Activated CD4-positive, alpha-beta T cell treated with anti-CD3 and anti-CD28 coated beads, Interleukin-10, Interleukin-2, amounts not matched to agents 100 ng/mL and 50 ng/mL, durations not matched to agents 16 hours and 8 hours (primary cell): ENCODE measurements around the gene NEAT1.
"Not testable (repeated sequence)": the region's sequence is repeated elsewhere in the genome, so short reads cannot be mapped to it uniquely, and the experiment has no call there.

Experiments used
- DNase-seq: peaks from one replicate; pipeline ENCODE4 v3.0.0-alpha.2; 2020

The NEAT1 gene

GRCh38 chr11:65435411-65435931 lies 12.9 kb downstream of the NEAT1 start:
- no peak for DNase-seq

- no peak for DNase-seq
These were observed 13.4 kb downstream of the NEAT1 start for GRCh38 chr11:65435981-65436411.

GRCh38 chr11:65436412-65437032 lies 13.9 kb downstream of the NEAT1 start:
- no peak for DNase-seq

GRCh38 chr11:65437436-65438227 lies 15.0 kb downstream of the NEAT1 start:
- DNase-seq, result no peak

- DNase-seq, result no peak
These were observed 15.9 kb downstream of the NEAT1 start for GRCh38 chr11:65438257-65439151.

- no peak for DNase-seq
These were observed 17.0 kb downstream of the NEAT1 start for GRCh38 chr11:65439331-65440181.

GRCh38 chr11:65440831-65441499 lies 18.4 kb downstream of the NEAT1 start:
- peak; percentile 63 for DNase-seq

GRCh38 chr11:65442842-65443331 lies 20.3 kb downstream of the NEAT1 start:
- DNase-seq, result no peak

- DNase-seq, result no peak
These were observed 21.9 kb downstream of the NEAT1 start for GRCh38 chr11:65444314-65445051.

- DNase-seq, result no peak
These were observed 22.6 kb downstream of the NEAT1 start for GRCh38 chr11:65445101-65445603.

GRCh38 chr11:65445604-65446445 lies 23.2 kb downstream of the NEAT1 start:
- DNase-seq, result no peak

- no peak for DNase-seq
These were observed 24.1 kb downstream of the NEAT1 start for GRCh38 chr11:65446446-65447277.

- no peak for DNase-seq
These were observed 25.4 kb downstream of the NEAT1 start for GRCh38 chr11:65448074-65448417.

GRCh38 chr11:65448418-65449105 lies 26.0 kb downstream of the NEAT1 start:
- no peak for DNase-seq

- DNase-seq, result not testable (repeated sequence)
These were observed 28.7 kb downstream of the NEAT1 start for GRCh38 chr11:65451301-65451700.

GRCh38 chr11:65452259-65452658 lies 29.7 kb downstream of the NEAT1 start:
- DNase-seq, result not testable (repeated sequence)

GRCh38 chr11:65452806-65453490 lies 30.4 kb downstream of the NEAT1 start:
- DNase-seq, result no peak
